ENCODE data around the gene CTNND2. TPM values are rescaled to one million over a fixed set of nuclear protein-coding genes. Genes with fewer than 3 reads are reported as not detected.

Gene CTNND2
- polyA plus RNA-seq, 1 donor from 2014 or later: 67.0 TPM

- Histone ChIP-seq H3K9me2 (ENCODE audit: insufficient read depth, low read length) (no peaks in the 10 kb centered on the region), H2AFZ (ENCODE audit: low read depth, low read length) (no peak overlapping the region), H3K79me2 (replicated peaks; ENCODE audit: insufficient read depth, low read length) (no peaks in the 10 kb centered on the region), H3K9ac (ENCODE audit: low read length) (no peak overlapping the region), H3K4me2 (ENCODE audit: low read length) (no peak overlapping the region), H3K9me3 (ENCODE audit: low read length) (no peaks in the 10 kb centered on the region), H3K27ac (ENCODE audit: low read length) (no peak overlapping the region), H4K20me1 (ENCODE audit: insufficient read depth) (no peaks in the 10 kb centered on the region), H3F3A (ENCODE audit: insufficient read depth, low read length, poor library complexity, severe bottlenecking) (no peaks in the 10 kb centered on the region), H3K27me3 (ENCODE audit: insufficient read depth, low read depth, low read length) (no peaks in the 10 kb centered on the region), H3K36me3 (ENCODE audit: insufficient read depth, low read length) (no peaks in the 10 kb centered on the region), H3K4me3 (ENCODE audit: low read length) (no peak overlapping the region)
- no peak for TF ChIP-seq MXI1 (conservative IDR thresholded peaks at IDR 0.05; ENCODE audit: poor library complexity, severe bottlenecking)
- TF ChIP-seq REST (IDR thresholded peaks at IDR 0.05; ENCODE audit: borderline replicate concordance): no peak
- no peak for TF ChIP-seq POLR2AphosphoS5 (IDR thresholded peaks at IDR 0.05)
- no peak for TF ChIP-seq SMC3 (conservative IDR thresholded peaks at IDR 0.05; ENCODE audit: poor library complexity)
- no peak for TF ChIP-seq RAD21 (conservative IDR thresholded peaks at IDR 0.05)
- no peak for TF ChIP-seq EP300 (conservative IDR thresholded peaks at IDR 0.05; ENCODE audit: poor library complexity, severe bottlenecking)
- no peak for TF ChIP-seq EZH2 (IDR thresholded peaks at IDR 0.05; ENCODE audit: borderline replicate concordance, insufficient read depth, low read length, poor library complexity, severe bottlenecking)
- no peak for TF ChIP-seq CTCF (IDR thresholded peaks at IDR 0.05; ENCODE audit: poor library complexity, severe bottlenecking)
- TF ChIP-seq TAF1 (IDR thresholded peaks at IDR 0.05; ENCODE audit: low read depth): no peak
Observed at GRCh38 chr5:11214864-11215644, 689.2 kb downstream of the CTNND2 start.

GRCh38 chr5:11212706-11213105 lies 691.5 kb downstream of the CTNND2 start:
- Histone ChIP-seq H2AFZ (ENCODE audit: low read depth, low read length) (no peak overlapping the region), H3K4me2 (ENCODE audit: low read length) (no peak overlapping the region), H3K27me3 (ENCODE audit: insufficient read depth, low read depth, low read length) (no peaks in the 10 kb centered on the region), H4K20me1 (ENCODE audit: insufficient read depth) (no peaks in the 10 kb centered on the region), H3K9me3 (ENCODE audit: low read length) (no peaks in the 10 kb centered on the region), H3K9me2 (ENCODE audit: insufficient read depth, low read length) (no peaks in the 10 kb centered on the region), H3K27ac (ENCODE audit: low read length) (no peak overlapping the region), H3K79me2 (replicated peaks; ENCODE audit: insufficient read depth, low read length) (no peaks in the 10 kb centered on the region), H3K36me3 (ENCODE audit: insufficient read depth, low read length) (no peaks in the 10 kb centered on the region), H3K4me3 (ENCODE audit: low read length) (no peak overlapping the region), H3K9ac (ENCODE audit: low read length) (no peak overlapping the region), H3F3A (ENCODE audit: insufficient read depth, low read length, poor library complexity, severe bottlenecking) (no peaks in the 10 kb centered on the region)
- TF ChIP-seq POLR2AphosphoS5 (IDR thresholded peaks at IDR 0.05): no peak
- TF ChIP-seq MXI1 (conservative IDR thresholded peaks at IDR 0.05; ENCODE audit: poor library complexity, severe bottlenecking): no peak
- TF ChIP-seq REST (IDR thresholded peaks at IDR 0.05; ENCODE audit: borderline replicate concordance): no peak
- TF ChIP-seq SMC3 (conservative IDR thresholded peaks at IDR 0.05; ENCODE audit: poor library complexity): no peak
- TF ChIP-seq TAF1 (IDR thresholded peaks at IDR 0.05; ENCODE audit: low read depth): no peak
- TF ChIP-seq EZH2 (IDR thresholded peaks at IDR 0.05; ENCODE audit: borderline replicate concordance, insufficient read depth, low read length, poor library complexity, severe bottlenecking): no peak
- TF ChIP-seq EP300 (conservative IDR thresholded peaks at IDR 0.05; ENCODE audit: poor library complexity, severe bottlenecking): no peak
- no peak for TF ChIP-seq RAD21 (conservative IDR thresholded peaks at IDR 0.05)
- TF ChIP-seq CTCF (IDR thresholded peaks at IDR 0.05; ENCODE audit: poor library complexity, severe bottlenecking): no peak
